DND-41 (cell line): ENCODE measurements around the gene RAPGEF2.

ENCODE experiments used
- ATAC-seq: fragments of 200-7000 bp; cut with Tn5 transposase; 3 replicates; pipeline ENCODE4 v1.9.1; 2021; ENCODE audit warnings: low read depth; ENCODE audit not compliant: insufficient read depth
- DNase-seq: peaks from one replicate; pipeline ENCODE4 v3.0.0-alpha.2; 2020
- H2AFZ ChIP-seq: 2 replicates; pipeline ENCODE4 v1.6.0; 2012; ENCODE audit warnings: low read depth, low read length
- H3K27ac ChIP-seq: 2 replicates; pipeline ENCODE4 v1.5.1; 2012; ENCODE audit warnings: low read length, inconsistent platforms
- H3K27me3 ChIP-seq: fragments of 200-600 bp; sonication (generic); 2 replicates; pipeline ENCODE4 v1.6.0; 2012; ENCODE audit warnings: low read length, mild to moderate bottlenecking, inconsistent platforms; ENCODE audit not compliant: insufficient read depth, poor library complexity
- H3K36me3 ChIP-seq: 2 replicates; pipeline ENCODE4 v1.5.1; 2012; ENCODE audit warnings: low read length, inconsistent platforms; ENCODE audit not compliant: insufficient read depth
- H3K4me1 ChIP-seq: 2 replicates; pipeline ENCODE4 v1.5.1; 2012; ENCODE audit warnings: mild to moderate bottlenecking, low read length; ENCODE audit not compliant: insufficient read depth
- H3K4me2 ChIP-seq: 2 replicates; pipeline ENCODE4 v1.6.0; 2012; ENCODE audit warnings: mild to moderate bottlenecking, moderate library complexity, low read length, inconsistent platforms; ENCODE audit not compliant: insufficient read depth
- H3K4me3 ChIP-seq, 2 experiments: fragments of 200-600 bp in 1 of 2; shearing (Covaris generic) in 1 of 2; 2 replicates each; pipeline ENCODE4 v1.5.1; 2012 to 2016; ENCODE audit warnings: inconsistent platforms in 2 of 2, low read length in 2 of 2, mild to moderate bottlenecking in 2 of 2, low read depth in 1 of 2, moderate library complexity in 1 of 2
- H3K79me2 ChIP-seq: 2 replicates; pipeline ENCODE4 v1.6.0; 2012; ENCODE audit warnings: low read length, inconsistent platforms; ENCODE audit not compliant: insufficient read depth
- H3K9ac ChIP-seq: 2 replicates; pipeline ENCODE4 v1.6.0; 2012; ENCODE audit warnings: low read depth, mild to moderate bottlenecking, inconsistent platforms, low read length, moderate library complexity
- H3K9me3 ChIP-seq: 2 replicates; pipeline ENCODE4 v1.5.1; 2012; ENCODE audit warnings: low read length, moderate library complexity, mild to moderate bottlenecking, inconsistent platforms; ENCODE audit not compliant: insufficient read depth, severe bottlenecking
- H4K20me1 ChIP-seq: 2 replicates; pipeline ENCODE4 v1.6.0; 2012; ENCODE audit warnings: low read length; ENCODE audit not compliant: insufficient read depth
- EZH2 ChIP-seq: IDR thresholded peaks from 3 replicates; pipeline ENCODE4 v1.6.1; 2012; ENCODE audit warnings: borderline replicate concordance, low read depth, mild to moderate bottlenecking, moderate library complexity, low read length, inconsistent platforms; ENCODE audit not compliant: severe bottlenecking
- TF ChIP-seq, protein P1 (sequence below): IDR thresholded peaks from 2 replicates; pipeline ENCODE4 v1.5.1; 2012; ENCODE audit warnings: borderline replicate concordance, low read length, moderate library complexity, mild to moderate bottlenecking; ENCODE audit not compliant: poor library complexity, severe bottlenecking; ENCODE audit errors: extremely low read depth

The RAPGEF2 gene

DNA sequence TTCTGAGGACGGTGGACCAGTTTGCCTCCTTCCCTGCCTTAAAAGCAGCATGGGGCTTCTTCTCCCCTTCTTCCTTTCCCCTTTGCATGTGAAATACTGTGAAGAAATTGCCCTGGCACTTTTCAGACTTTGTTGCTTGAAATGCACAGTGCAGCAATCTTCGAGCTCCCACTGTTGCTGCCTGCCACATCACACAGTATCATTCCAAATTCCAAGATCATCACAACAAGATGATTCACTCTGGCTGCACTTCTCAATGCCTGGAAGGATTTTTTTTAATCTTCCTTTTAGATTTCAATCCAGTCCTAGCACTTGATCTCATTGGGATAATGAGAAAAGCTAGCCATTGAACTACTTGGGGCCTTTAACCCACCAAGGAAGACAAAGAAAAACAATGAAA lies 255.3 kb downstream of the RAPGEF2 start:
- no peak for DNase-seq
- H3K79me2 ChIP-seq, result no peaks in the 10 kb centered on the region

DNA sequence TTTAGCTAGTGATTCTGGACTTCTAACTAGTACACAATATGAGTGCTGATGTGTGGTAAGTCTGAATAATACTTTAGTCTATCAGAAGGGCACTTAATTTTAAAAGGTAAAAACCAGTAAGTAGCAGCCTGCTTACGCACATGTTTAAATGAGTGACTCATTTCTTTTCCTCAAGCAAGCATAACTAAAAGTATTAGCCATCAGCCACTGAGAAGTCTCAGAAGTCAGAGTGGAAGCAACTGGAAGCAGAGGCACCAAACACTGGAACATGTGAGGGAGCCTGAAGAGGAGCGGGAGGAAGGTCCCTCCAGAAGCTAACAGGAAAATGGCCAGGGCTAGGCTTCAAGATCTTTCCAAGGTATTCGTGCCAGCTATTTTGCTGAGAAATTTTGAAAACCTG lies 257.7 kb downstream of the RAPGEF2 start:
- H3K79me2 ChIP-seq, result no peaks in the 10 kb centered on the region
- no peaks in the 10 kb centered on the region for H3K27me3 ChIP-seq
- no peaks in the 10 kb centered on the region for H3K9me3 ChIP-seq
- no peaks in the 10 kb centered on the region for H4K20me1 ChIP-seq
- DNase-seq (no peak), ATAC-seq (no peak)
- H3K9ac ChIP-seq, result no peak overlapping the region
- H2AFZ ChIP-seq, result no peak overlapping the region
- no peak overlapping the region for H3K4me3 ChIP-seq
- TF ChIP-seq, protein P1, sequence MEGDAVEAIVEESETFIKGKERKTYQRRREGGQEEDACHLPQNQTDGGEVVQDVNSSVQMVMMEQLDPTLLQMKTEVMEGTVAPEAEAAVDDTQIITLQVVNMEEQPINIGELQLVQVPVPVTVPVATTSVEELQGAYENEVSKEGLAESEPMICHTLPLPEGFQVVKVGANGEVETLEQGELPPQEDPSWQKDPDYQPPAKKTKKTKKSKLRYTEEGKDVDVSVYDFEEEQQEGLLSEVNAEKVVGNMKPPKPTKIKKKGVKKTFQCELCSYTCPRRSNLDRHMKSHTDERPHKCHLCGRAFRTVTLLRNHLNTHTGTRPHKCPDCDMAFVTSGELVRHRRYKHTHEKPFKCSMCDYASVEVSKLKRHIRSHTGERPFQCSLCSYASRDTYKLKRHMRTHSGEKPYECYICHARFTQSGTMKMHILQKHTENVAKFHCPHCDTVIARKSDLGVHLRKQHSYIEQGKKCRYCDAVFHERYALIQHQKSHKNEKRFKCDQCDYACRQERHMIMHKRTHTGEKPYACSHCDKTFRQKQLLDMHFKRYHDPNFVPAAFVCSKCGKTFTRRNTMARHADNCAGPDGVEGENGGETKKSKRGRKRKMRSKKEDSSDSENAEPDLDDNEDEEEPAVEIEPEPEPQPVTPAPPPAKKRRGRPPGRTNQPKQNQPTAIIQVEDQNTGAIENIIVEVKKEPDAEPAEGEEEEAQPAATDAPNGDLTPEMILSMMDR, result no peak
- TF ChIP-seq EZH2, result no peak
- no peaks in the 10 kb centered on the region for H3K4me1 ChIP-seq
- H3K36me3 ChIP-seq, result peaks cover 21% of the 10 kb centered on the region
- H3K4me2 ChIP-seq, result no peak overlapping the region
- no peak overlapping the region for H3K27ac ChIP-seq

More for the DNA sequence above, 255.3 kb downstream of the RAPGEF2 start:
- Histone ChIP-seq H3K27me3 (no peaks in the 10 kb centered on the region), H3K36me3 (peaks cover 29% of the 10 kb centered on the region), H4K20me1 (no peaks in the 10 kb centered on the region), H3K4me3 (no peak overlapping the region), H2AFZ (no peak overlapping the region), H3K27ac (no peak overlapping the region), H3K4me1 (no peaks in the 10 kb centered on the region), H3K4me2 (no peak overlapping the region), H3K9ac (no peak overlapping the region), H3K9me3 (no peaks in the 10 kb centered on the region)
- no peak for ATAC-seq
- no peak for TF ChIP-seq EZH2
- TF ChIP-seq, protein P1, result no peak

DNA sequence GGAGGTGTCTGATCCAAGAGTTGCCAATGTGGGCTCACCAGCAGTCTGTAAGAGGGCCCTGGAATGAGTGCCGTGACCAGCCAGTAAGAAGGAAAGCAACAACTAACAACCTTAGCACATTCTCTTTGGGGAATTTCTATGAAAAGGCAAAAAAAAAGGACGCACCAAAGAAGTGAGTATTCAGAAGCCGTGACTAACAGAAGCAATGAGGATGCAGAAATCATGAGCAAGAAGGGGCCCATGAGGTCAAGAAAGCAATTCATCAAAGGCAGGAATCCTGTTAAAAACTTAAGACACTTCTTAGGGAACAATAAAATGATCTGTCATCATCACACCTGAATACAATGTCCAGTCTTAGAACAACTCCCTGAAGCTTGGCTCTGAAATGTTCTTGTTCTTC lies 260.5 kb downstream of the RAPGEF2 start:
- no peak for DNase-seq
- no peaks in the 10 kb centered on the region for H3K79me2 ChIP-seq
- no peaks in the 10 kb centered on the region for H3K4me1 ChIP-seq
- no peak for ATAC-seq
- H3K9ac ChIP-seq, result no peak overlapping the region
- no peaks in the 10 kb centered on the region for H4K20me1 ChIP-seq
- H2AFZ ChIP-seq, result no peak overlapping the region
- no peak overlapping the region for H3K27ac ChIP-seq
- no peaks in the 10 kb centered on the region for H3K27me3 ChIP-seq
- no peak for TF ChIP-seq EZH2
- TF ChIP-seq, protein P1, result no peak
- H3K9me3 ChIP-seq, result no peaks in the 10 kb centered on the region
- H3K4me2 ChIP-seq, result no peak overlapping the region
- no peak overlapping the region for H3K4me3 ChIP-seq
- H3K36me3 ChIP-seq, result peaks cover 9% of the 10 kb centered on the region
